ENCODE measurements around the gene SPOCK3.

SPOCK3 gene

DNA sequence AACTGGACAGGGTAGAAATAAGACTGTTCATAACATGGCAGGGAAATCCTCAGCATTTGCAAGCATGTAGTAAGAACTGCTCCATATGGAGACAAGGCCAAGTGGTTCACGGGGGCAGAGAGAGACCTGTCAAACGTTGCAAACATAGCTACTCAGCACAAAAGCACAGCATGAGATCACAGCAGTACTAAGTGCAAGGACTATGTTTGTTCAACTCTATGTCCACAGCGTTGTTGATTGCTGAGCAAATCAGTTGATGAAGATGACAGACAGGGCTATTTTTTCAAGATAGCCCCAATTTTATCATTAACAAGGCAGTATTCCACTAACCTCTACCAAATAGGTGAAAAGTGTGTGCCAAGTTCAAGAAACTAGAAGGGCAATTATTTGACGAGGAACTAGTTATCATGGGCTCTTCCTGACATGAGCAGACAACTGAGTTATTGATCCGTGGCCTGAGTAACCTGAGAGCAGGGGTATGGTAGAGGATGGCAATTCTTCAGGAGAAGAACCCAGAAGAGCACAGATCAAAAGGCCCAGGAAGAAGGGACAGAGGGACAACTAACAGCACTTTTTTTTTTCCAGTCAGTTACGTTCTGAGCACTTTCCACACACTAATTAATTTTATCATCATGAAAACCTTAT, 57.4 kb downstream of the SPOCK3 start:
- Histone ChIP-seq H3K36me3 (ENCODE audit: insufficient read depth, insufficient read length, low read length) (no peaks in the 10 kb centered on the region), H3K9me3 (ENCODE audit: insufficient read depth, low read length) (no peaks in the 10 kb centered on the region), H3K9ac (ENCODE audit: insufficient read length, low read depth) (no peak overlapping the region), H3K27me3 (ENCODE audit: insufficient read depth, insufficient read length) (no peaks in the 10 kb centered on the region), H3K4me1 (ENCODE audit: insufficient read depth, insufficient read length) (no peaks in the 10 kb centered on the region), H3K4me3 (ENCODE audit: insufficient read length, low read depth) (no peak overlapping the region)
- DNase-seq (ENCODE audit: low read depth, low spot score): no peak
- TF ChIP-seq ZNF274 (IDR thresholded peaks at IDR 0.05; ENCODE audit: low read depth, low read length) (no peak), SUZ12 (IDR thresholded peaks at IDR 0.05; ENCODE audit: extremely low read depth, insufficient read depth, insufficient read length) (no peak), YY1 (IDR thresholded peaks at IDR 0.05; ENCODE audit: insufficient read depth, insufficient read length) (no peak)

DNA sequence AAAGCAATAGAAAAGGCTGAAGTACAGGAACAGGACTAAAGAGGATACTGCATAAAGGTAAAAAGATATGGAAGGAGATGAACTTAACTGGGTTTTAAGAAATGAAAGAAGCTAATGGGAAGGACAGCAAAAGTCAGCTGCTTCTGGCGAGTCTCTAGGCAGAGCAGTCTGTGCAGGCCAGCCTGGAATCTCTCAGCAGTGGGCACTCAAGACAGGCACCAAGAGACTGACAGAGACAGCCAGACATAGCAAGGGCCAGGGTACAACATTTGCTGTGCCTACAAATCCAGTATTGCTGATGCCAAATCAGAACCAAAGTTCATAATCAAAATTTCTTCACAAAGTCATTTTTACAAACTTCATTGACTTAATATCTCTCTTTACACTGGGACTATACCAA, 62.4 kb downstream of the SPOCK3 start:
- Histone ChIP-seq H3K4me3 (ENCODE audit: insufficient read length, low read depth) (no peak overlapping the region), H3K9ac (ENCODE audit: insufficient read length, low read depth) (no peak overlapping the region), H3K9me3 (ENCODE audit: insufficient read depth, low read length) (no peaks in the 10 kb centered on the region), H3K36me3 (ENCODE audit: insufficient read depth, insufficient read length, low read length) (no peaks in the 10 kb centered on the region), H3K4me1 (ENCODE audit: insufficient read depth, insufficient read length) (no peaks in the 10 kb centered on the region), H3K27me3 (ENCODE audit: insufficient read depth, insufficient read length) (no peaks in the 10 kb centered on the region)
- no peak for DNase-seq (ENCODE audit: low read depth, low spot score)
- TF ChIP-seq SUZ12 (IDR thresholded peaks at IDR 0.05; ENCODE audit: extremely low read depth, insufficient read depth, insufficient read length) (no peak), YY1 (IDR thresholded peaks at IDR 0.05; ENCODE audit: insufficient read depth, insufficient read length) (no peak), ZNF274 (IDR thresholded peaks at IDR 0.05; ENCODE audit: low read depth, low read length) (no peak)

- no peak for DNase-seq (ENCODE audit: low read depth, low spot score)
- H3K4me1 ChIP-seq (ENCODE audit: insufficient read depth, insufficient read length): no peaks in the 10 kb centered on the region
- no peaks in the 10 kb centered on the region for H3K9me3 ChIP-seq (ENCODE audit: insufficient read depth, low read length)
- no peak overlapping the region for H3K4me3 ChIP-seq (ENCODE audit: insufficient read length, low read depth)
- no peak overlapping the region for H3K9ac ChIP-seq (ENCODE audit: insufficient read length, low read depth)
- H3K36me3 ChIP-seq (ENCODE audit: insufficient read depth, insufficient read length, low read length): no peaks in the 10 kb centered on the region
- TF ChIP-seq ZNF274 (IDR thresholded peaks at IDR 0.05; ENCODE audit: low read depth, low read length): no peak
- TF ChIP-seq YY1 (IDR thresholded peaks at IDR 0.05; ENCODE audit: insufficient read depth, insufficient read length): no peak
- no peak for TF ChIP-seq SUZ12 (IDR thresholded peaks at IDR 0.05; ENCODE audit: extremely low read depth, insufficient read depth, insufficient read length)
- no peaks in the 10 kb centered on the region for H3K27me3 ChIP-seq (ENCODE audit: insufficient read depth, insufficient read length)
These were observed 65.7 kb downstream of the SPOCK3 start for GRCh38 chr4:167168611-167169010.

GRCh38 chr4:167150587-167150986, 83.7 kb downstream of the SPOCK3 start:
- no peak overlapping the region for H3K4me3 ChIP-seq (ENCODE audit: insufficient read length, low read depth)
- no peaks in the 10 kb centered on the region for H3K9me3 ChIP-seq (ENCODE audit: insufficient read depth, low read length)
- no peaks in the 10 kb centered on the region for H3K4me1 ChIP-seq (ENCODE audit: insufficient read depth, insufficient read length)
- no peaks in the 10 kb centered on the region for H3K36me3 ChIP-seq (ENCODE audit: insufficient read depth, insufficient read length, low read length)
- no peaks in the 10 kb centered on the region for H3K27me3 ChIP-seq (ENCODE audit: insufficient read depth, insufficient read length)
- DNase-seq (ENCODE audit: low read depth, low spot score): no peak
- H3K9ac ChIP-seq (ENCODE audit: insufficient read length, low read depth): no peak overlapping the region
- TF ChIP-seq SUZ12 (IDR thresholded peaks at IDR 0.05; ENCODE audit: extremely low read depth, insufficient read depth, insufficient read length) (no peak), ZNF274 (IDR thresholded peaks at IDR 0.05; ENCODE audit: low read depth, low read length) (no peak), YY1 (IDR thresholded peaks at IDR 0.05; ENCODE audit: insufficient read depth, insufficient read length) (no peak)

GRCh38 chr4:167144605-167145004, 89.7 kb downstream of the SPOCK3 start:
- Histone ChIP-seq H3K9me3 (ENCODE audit: insufficient read depth, low read length) (no peaks in the 10 kb centered on the region), H3K27me3 (ENCODE audit: insufficient read depth, insufficient read length) (no peaks in the 10 kb centered on the region), H3K36me3 (ENCODE audit: insufficient read depth, insufficient read length, low read length) (no peaks in the 10 kb centered on the region), H3K9ac (ENCODE audit: insufficient read length, low read depth) (no peak overlapping the region), H3K4me3 (ENCODE audit: insufficient read length, low read depth) (no peak overlapping the region), H3K4me1 (ENCODE audit: insufficient read depth, insufficient read length) (no peaks in the 10 kb centered on the region)
- no peak for DNase-seq (ENCODE audit: low read depth, low spot score)
- TF ChIP-seq SUZ12 (IDR thresholded peaks at IDR 0.05; ENCODE audit: extremely low read depth, insufficient read depth, insufficient read length): no peak
- no peak for TF ChIP-seq ZNF274 (IDR thresholded peaks at IDR 0.05; ENCODE audit: low read depth, low read length)
- no peak for TF ChIP-seq YY1 (IDR thresholded peaks at IDR 0.05; ENCODE audit: insufficient read depth, insufficient read length)

GRCh38 chr4:167143018-167143417, 91.3 kb downstream of the SPOCK3 start:
- H3K9ac ChIP-seq (ENCODE audit: insufficient read length, low read depth): no peak overlapping the region
- H3K36me3 ChIP-seq (ENCODE audit: insufficient read depth, insufficient read length, low read length): no peaks in the 10 kb centered on the region
- H3K27me3 ChIP-seq (ENCODE audit: insufficient read depth, insufficient read length): no peaks in the 10 kb centered on the region
- no peaks in the 10 kb centered on the region for H3K4me1 ChIP-seq (ENCODE audit: insufficient read depth, insufficient read length)
- TF ChIP-seq YY1 (IDR thresholded peaks at IDR 0.05; ENCODE audit: insufficient read depth, insufficient read length) (no peak), SUZ12 (IDR thresholded peaks at IDR 0.05; ENCODE audit: extremely low read depth, insufficient read depth, insufficient read length) (no peak), ZNF274 (IDR thresholded peaks at IDR 0.05; ENCODE audit: low read depth, low read length) (no peak)
- DNase-seq (ENCODE audit: low read depth, low spot score): no peak
- H3K9me3 ChIP-seq (ENCODE audit: insufficient read depth, low read length): no peaks in the 10 kb centered on the region
- H3K4me3 ChIP-seq (ENCODE audit: insufficient read length, low read depth): no peak overlapping the region

GRCh38 chr4:167136270-167136669, 98.0 kb downstream of the SPOCK3 start:
- no peak for DNase-seq (ENCODE audit: low read depth, low spot score)
- TF ChIP-seq YY1 (IDR thresholded peaks at IDR 0.05; ENCODE audit: insufficient read depth, insufficient read length): no peak
- H3K4me1 ChIP-seq (ENCODE audit: insufficient read depth, insufficient read length): no peaks in the 10 kb centered on the region
- no peak overlapping the region for H3K9ac ChIP-seq (ENCODE audit: insufficient read length, low read depth)
- H3K27me3 ChIP-seq (ENCODE audit: insufficient read depth, insufficient read length): no peaks in the 10 kb centered on the region
- no peak overlapping the region for H3K4me3 ChIP-seq (ENCODE audit: insufficient read length, low read depth)
- H3K9me3 ChIP-seq (ENCODE audit: insufficient read depth, low read length): no peaks in the 10 kb centered on the region
- H3K36me3 ChIP-seq (ENCODE audit: insufficient read depth, insufficient read length, low read length): no peaks in the 10 kb centered on the region

All from NT2/D1 (cell line).